ENCODE measurements around the gene CYP1B1. TPM values are rescaled to one million over a fixed set of nuclear protein-coding genes. Genes with fewer than 3 reads are reported as not detected.

Gene CYP1B1
- total RNA-seq, 2 donors from 2014 or later, result 4.8 to 6.3 TPM

DNA sequence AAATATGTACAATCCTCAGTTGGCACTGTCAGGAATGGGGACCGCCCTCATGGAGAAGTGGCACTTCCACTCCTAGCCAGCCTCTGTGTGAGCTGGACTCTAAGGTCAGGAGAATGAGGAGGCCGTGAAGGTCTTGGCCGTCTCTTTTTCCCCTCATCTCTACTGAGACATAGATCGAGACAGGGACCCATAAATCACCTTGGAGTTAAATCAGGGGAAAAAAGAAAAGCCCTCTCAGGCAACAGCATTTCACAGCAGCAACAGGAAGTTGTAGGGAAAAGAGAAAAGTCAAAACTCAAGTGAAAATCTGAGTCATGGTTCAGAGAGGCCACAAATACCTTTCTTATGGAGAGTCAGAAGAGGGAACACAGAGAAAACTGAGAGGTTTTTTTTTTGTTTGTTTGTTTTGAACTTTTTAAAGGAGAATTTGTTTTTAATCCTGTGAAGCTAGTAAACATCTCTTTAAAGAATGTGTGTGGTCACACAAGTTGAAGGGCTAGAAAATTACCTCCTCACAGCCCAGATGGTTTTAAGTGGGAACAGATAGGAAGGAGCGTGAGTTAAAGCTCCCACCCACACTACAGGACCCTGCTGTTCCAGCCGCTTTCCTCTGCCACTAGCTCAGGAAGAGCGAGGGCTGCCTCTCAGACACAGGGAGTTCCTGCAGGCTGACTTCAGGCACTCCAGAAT is 30.6 kb upstream of the CYP1B1 start:
- H3K9me3 ChIP-seq (ENCODE audit: control insufficient read depth, low read length), result peaks cover 29% of the 10 kb centered on the region
- WGBS, 2 experiments (ENCODE audit: insufficient coverage in 1 of 2, insufficient read length in 1 of 2), result 0 to 32% methylated on average over 1 to 6 of the region's 7 CpGs
- H3K4me3 ChIP-seq (ENCODE audit: low read length), result peak overlapping the region; percentile 36
- H3K4me1 ChIP-seq (ENCODE audit: control insufficient read depth, insufficient read depth, low read length), result peaks cover 8% of the 10 kb centered on the region
- H3K4me3 Mint-ChIP-seq, result peak overlapping the region; percentile 28
- H3K9ac ChIP-seq (ENCODE audit: extremely low read depth, low read length, poor library complexity, severe bottlenecking), result peak overlapping the region; percentile 38
- TF ChIP-seq, protein P1, sequence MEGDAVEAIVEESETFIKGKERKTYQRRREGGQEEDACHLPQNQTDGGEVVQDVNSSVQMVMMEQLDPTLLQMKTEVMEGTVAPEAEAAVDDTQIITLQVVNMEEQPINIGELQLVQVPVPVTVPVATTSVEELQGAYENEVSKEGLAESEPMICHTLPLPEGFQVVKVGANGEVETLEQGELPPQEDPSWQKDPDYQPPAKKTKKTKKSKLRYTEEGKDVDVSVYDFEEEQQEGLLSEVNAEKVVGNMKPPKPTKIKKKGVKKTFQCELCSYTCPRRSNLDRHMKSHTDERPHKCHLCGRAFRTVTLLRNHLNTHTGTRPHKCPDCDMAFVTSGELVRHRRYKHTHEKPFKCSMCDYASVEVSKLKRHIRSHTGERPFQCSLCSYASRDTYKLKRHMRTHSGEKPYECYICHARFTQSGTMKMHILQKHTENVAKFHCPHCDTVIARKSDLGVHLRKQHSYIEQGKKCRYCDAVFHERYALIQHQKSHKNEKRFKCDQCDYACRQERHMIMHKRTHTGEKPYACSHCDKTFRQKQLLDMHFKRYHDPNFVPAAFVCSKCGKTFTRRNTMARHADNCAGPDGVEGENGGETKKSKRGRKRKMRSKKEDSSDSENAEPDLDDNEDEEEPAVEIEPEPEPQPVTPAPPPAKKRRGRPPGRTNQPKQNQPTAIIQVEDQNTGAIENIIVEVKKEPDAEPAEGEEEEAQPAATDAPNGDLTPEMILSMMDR (conservative IDR thresholded peaks at IDR 0.05), result no peak
- H3K27ac Mint-ChIP-seq, result peak overlapping the region; percentile 96
- H3K9me3 Mint-ChIP-seq, result peaks cover 31% of the 10 kb centered on the region
- no peaks in the 10 kb centered on the region for H3K27me3 ChIP-seq (ENCODE audit: control insufficient read depth, insufficient read depth, low read length, poor library complexity, severe bottlenecking)
- H3K36me3 ChIP-seq (ENCODE audit: control insufficient read depth, insufficient read depth, low read length), result no peaks in the 10 kb centered on the region
- DNase-seq, result peak; percentile 82
- H3K27ac ChIP-seq (ENCODE audit: low read depth, low read length), result peak overlapping the region; percentile 62
- peaks cover 42% of the 10 kb centered on the region for H3K4me1 Mint-ChIP-seq
- H3K36me3 Mint-ChIP-seq (ENCODE audit: low read depth), result peaks cover 2% of the 10 kb centered on the region
- H3K27me3 Mint-ChIP-seq (ENCODE audit: insufficient read depth), result peaks cover 35% of the 10 kb centered on the region

- H3K36me3 ChIP-seq (ENCODE audit: control insufficient read depth, insufficient read depth, low read length), result no peaks in the 10 kb centered on the region
- peaks cover 29% of the 10 kb centered on the region for H3K9me3 ChIP-seq (ENCODE audit: control insufficient read depth, low read length)
- H3K27me3 ChIP-seq (ENCODE audit: control insufficient read depth, insufficient read depth, low read length, poor library complexity, severe bottlenecking), result no peaks in the 10 kb centered on the region
- H3K9ac ChIP-seq (ENCODE audit: extremely low read depth, low read length, poor library complexity, severe bottlenecking), result no peak overlapping the region
- H3K4me1 ChIP-seq (ENCODE audit: control insufficient read depth, insufficient read depth, low read length), result peaks cover 8% of the 10 kb centered on the region
- peak overlapping the region; percentile 36 for H3K4me3 ChIP-seq (ENCODE audit: low read length)
- H3K27ac ChIP-seq (ENCODE audit: low read depth, low read length), result no peak overlapping the region
- peaks cover 33% of the 10 kb centered on the region for H3K27me3 Mint-ChIP-seq (ENCODE audit: insufficient read depth)
- H3K36me3 Mint-ChIP-seq (ENCODE audit: low read depth), result peaks cover 2% of the 10 kb centered on the region
- TF ChIP-seq, protein P1 (conservative IDR thresholded peaks at IDR 0.05), result no peak
- peaks cover 26% of the 10 kb centered on the region for H3K9me3 Mint-ChIP-seq
- WGBS, 2 experiments (ENCODE audit: insufficient coverage in 1 of 2, insufficient read length in 1 of 2), result 38 to 42% methylated on average over 3 to 7 of the region's 7 CpGs
- peak; percentile 81 for DNase-seq
- peak overlapping the region; percentile 96 for H3K27ac Mint-ChIP-seq
- peaks cover 42% of the 10 kb centered on the region for H3K4me1 Mint-ChIP-seq
- peak overlapping the region; percentile 20 for H3K4me3 Mint-ChIP-seq
These were observed 30.0 kb upstream of the CYP1B1 start for GRCh38 chr2:38105922-38106321.

- TF ChIP-seq, protein P1 (conservative IDR thresholded peaks at IDR 0.05), result no peak
- H3K27ac ChIP-seq (ENCODE audit: low read depth, low read length), result no peak overlapping the region
- no peak overlapping the region for H3K4me3 Mint-ChIP-seq
- peaks cover 32% of the 10 kb centered on the region for H3K27me3 Mint-ChIP-seq (ENCODE audit: insufficient read depth)
- H3K36me3 Mint-ChIP-seq (ENCODE audit: low read depth), result peaks cover 2% of the 10 kb centered on the region
- no peaks in the 10 kb centered on the region for H3K36me3 ChIP-seq (ENCODE audit: control insufficient read depth, insufficient read depth, low read length)
- DNase-seq, result no peak
- H3K9me3 Mint-ChIP-seq, result peaks cover 26% of the 10 kb centered on the region
- H3K4me1 ChIP-seq (ENCODE audit: control insufficient read depth, insufficient read depth, low read length), result peaks cover 8% of the 10 kb centered on the region
- peaks cover 29% of the 10 kb centered on the region for H3K9me3 ChIP-seq (ENCODE audit: control insufficient read depth, low read length)
- H3K4me3 ChIP-seq (ENCODE audit: low read length), result no peak overlapping the region
- H3K4me1 Mint-ChIP-seq, result peaks cover 48% of the 10 kb centered on the region
- no peak overlapping the region for H3K9ac ChIP-seq (ENCODE audit: extremely low read depth, low read length, poor library complexity, severe bottlenecking)
- H3K27ac Mint-ChIP-seq, result no peak overlapping the region
- H3K27me3 ChIP-seq (ENCODE audit: control insufficient read depth, insufficient read depth, low read length, poor library complexity, severe bottlenecking), result no peaks in the 10 kb centered on the region
- WGBS, 2 experiments (ENCODE audit: insufficient coverage in 1 of 2, insufficient read length in 1 of 2), result 96 to 97% methylated on average over 3 of the region's 3 CpGs
These were observed 28.6 kb upstream of the CYP1B1 start for GRCh38 chr2:38104598-38104997.

All from endodermal cell (in vitro differentiated cells).